IPS-18a (cell line): ENCODE data around the gene MED15.

Experiments
- H3K27ac ChIP-seq: one replicate; pipeline ENCODE4 v1.5.1; 2013; ENCODE audit warnings: low read length
- H3K27me3 ChIP-seq: one replicate; pipeline ENCODE4 v1.6.1; 2013; ENCODE audit warnings: mild to moderate bottlenecking, low read length; ENCODE audit not compliant: control insufficient read depth, insufficient read depth
- H3K36me3 ChIP-seq: one replicate; pipeline ENCODE4 v1.6.1; 2013; ENCODE audit warnings: low read depth, low read length; ENCODE audit not compliant: control insufficient read depth
- H3K4me1 ChIP-seq: one replicate; pipeline ENCODE4 v1.6.1; 2013; ENCODE audit warnings: low read depth, low read length; ENCODE audit not compliant: control insufficient read depth
- H3K4me3 ChIP-seq: one replicate; pipeline ENCODE4 v1.5.1; 2013; ENCODE audit warnings: low read length
- H3K9ac ChIP-seq: one replicate; pipeline ENCODE4 v1.6.1; 2013; ENCODE audit warnings: mild to moderate bottlenecking, low read length, moderate library complexity
- H3K9me3 ChIP-seq: one replicate; pipeline ENCODE4 v1.6.1; 2013; ENCODE audit warnings: low read depth, low read length; ENCODE audit not compliant: control insufficient read depth

Gene MED15

GRCh38 chr22:20486229-20486628 lies 21.2 kb upstream of the MED15 start:
- Histone ChIP-seq H3K9ac (no peak overlapping the region), H3K9me3 (no peaks in the 10 kb centered on the region), H3K27ac (no peak overlapping the region), H3K27me3 (no peaks in the 10 kb centered on the region), H3K4me3 (no peak overlapping the region), H3K36me3 (no peaks in the 10 kb centered on the region), H3K4me1 (no peaks in the 10 kb centered on the region)

GRCh38 chr22:20487715-20488114 lies 19.7 kb upstream of the MED15 start:
- Histone ChIP-seq H3K27me3 (no peaks in the 10 kb centered on the region), H3K4me3 (no peak overlapping the region), H3K4me1 (no peaks in the 10 kb centered on the region), H3K36me3 (no peaks in the 10 kb centered on the region), H3K9me3 (no peaks in the 10 kb centered on the region), H3K9ac (no peak overlapping the region), H3K27ac (no peak overlapping the region)

GRCh38 chr22:20488946-20489345 lies 18.5 kb upstream of the MED15 start:
- no peak overlapping the region for H3K4me3 ChIP-seq
- H3K9ac ChIP-seq = no peak overlapping the region
- H3K36me3 ChIP-seq = no peaks in the 10 kb centered on the region
- H3K9me3 ChIP-seq = no peaks in the 10 kb centered on the region
- no peaks in the 10 kb centered on the region for H3K4me1 ChIP-seq
- H3K27ac ChIP-seq = no peak overlapping the region
- H3K27me3 ChIP-seq = peaks cover 4% of the 10 kb centered on the region

- no peaks in the 10 kb centered on the region for H3K4me1 ChIP-seq
- peaks cover 17% of the 10 kb centered on the region for H3K27me3 ChIP-seq
- H3K9me3 ChIP-seq = no peaks in the 10 kb centered on the region
- no peak overlapping the region for H3K4me3 ChIP-seq
- H3K27ac ChIP-seq = no peak overlapping the region
- no peaks in the 10 kb centered on the region for H3K36me3 ChIP-seq
- no peak overlapping the region for H3K9ac ChIP-seq
These were observed 17.0 kb upstream of the MED15 start for GRCh38 chr22:20490183-20490940.

- Histone ChIP-seq H3K27me3 (peaks cover 17% of the 10 kb centered on the region), H3K4me3 (no peak overlapping the region), H3K9me3 (no peaks in the 10 kb centered on the region), H3K4me1 (no peaks in the 10 kb centered on the region), H3K36me3 (no peaks in the 10 kb centered on the region), H3K9ac (no peak overlapping the region), H3K27ac (no peak overlapping the region)
These were observed 16.5 kb upstream of the MED15 start for GRCh38 chr22:20490941-20491307.

GRCh38 chr22:20491346-20491745 lies 16.1 kb upstream of the MED15 start:
- Histone ChIP-seq H3K9ac (no peak overlapping the region), H3K9me3 (no peaks in the 10 kb centered on the region), H3K4me1 (no peaks in the 10 kb centered on the region), H3K27me3 (peaks cover 17% of the 10 kb centered on the region), H3K36me3 (no peaks in the 10 kb centered on the region), H3K4me3 (no peak overlapping the region), H3K27ac (no peak overlapping the region)

- Histone ChIP-seq H3K4me3 (peak within 1 kb of the TSS; percentile 89), H3K27me3 (peaks cover 17% of the 10 kb centered on the region), H3K4me1 (no peaks in the 10 kb centered on the region), H3K36me3 (peaks cover 3% of the 10 kb centered on the region), H3K9ac (peak within 1 kb of the TSS; percentile 68), H3K9me3 (no peaks in the 10 kb centered on the region), H3K27ac (no peak within 1 kb of the TSS)
These were observed 12.2 kb upstream of the MED15 start, which contains the start of gene KLHL22 for GRCh38 chr22:20494978-20495860. KLHL22 (minus strand) TSS chr22:20495795; CDS start chr22:20489211, 6,584 bp downstream.

GRCh38 chr22:20495861-20496681 lies 11.3 kb upstream of the MED15 start:
- Histone ChIP-seq H3K9me3 (no peaks in the 10 kb centered on the region), H3K27ac (no peak overlapping the region), H3K4me1 (no peaks in the 10 kb centered on the region), H3K27me3 (peaks cover 17% of the 10 kb centered on the region), H3K9ac (peak overlapping the region; percentile 68), H3K36me3 (peaks cover 3% of the 10 kb centered on the region), H3K4me3 (peak overlapping the region; percentile 89)

GRCh38 chr22:20497426-20497825 lies 10.0 kb upstream of the MED15 start:
- H3K27ac ChIP-seq = no peak overlapping the region
- H3K4me1 ChIP-seq = no peaks in the 10 kb centered on the region
- no peak overlapping the region for H3K9ac ChIP-seq
- peaks cover 6% of the 10 kb centered on the region for H3K36me3 ChIP-seq
- H3K4me3 ChIP-seq = no peak overlapping the region
- peaks cover 17% of the 10 kb centered on the region for H3K27me3 ChIP-seq
- H3K9me3 ChIP-seq = no peaks in the 10 kb centered on the region

- H3K4me3 ChIP-seq = no peak overlapping the region
- H3K9ac ChIP-seq = no peak overlapping the region
- peaks cover 6% of the 10 kb centered on the region for H3K36me3 ChIP-seq
- H3K4me1 ChIP-seq = no peaks in the 10 kb centered on the region
- peaks cover 13% of the 10 kb centered on the region for H3K27me3 ChIP-seq
- no peaks in the 10 kb centered on the region for H3K9me3 ChIP-seq
- H3K27ac ChIP-seq = no peak overlapping the region
These were observed 8.5 kb upstream of the MED15 start for GRCh38 chr22:20498913-20499312.

- Histone ChIP-seq H3K4me3 (no peak overlapping the region), H3K36me3 (peaks cover 6% of the 10 kb centered on the region), H3K4me1 (no peaks in the 10 kb centered on the region), H3K9ac (no peak overlapping the region), H3K9me3 (no peaks in the 10 kb centered on the region), H3K27me3 (peaks cover 4% of the 10 kb centered on the region), H3K27ac (no peak overlapping the region)
These were observed 7.6 kb upstream of the MED15 start for GRCh38 chr22:20499769-20500168.
